HG03558 (cell line): ENCODE measurements around the gene EFCAB6.

Source experiments
- ATAC-seq: cut with Tn5 transposase; IDR thresholded peaks from one replicate; pipeline ENCODE4 v1.9.1; 2021; ENCODE audit warnings: moderate number of reproducible peaks; ENCODE audit not compliant: unreplicated experiment; ENCODE audit errors: extremely low read depth

EFCAB6 gene

DNA sequence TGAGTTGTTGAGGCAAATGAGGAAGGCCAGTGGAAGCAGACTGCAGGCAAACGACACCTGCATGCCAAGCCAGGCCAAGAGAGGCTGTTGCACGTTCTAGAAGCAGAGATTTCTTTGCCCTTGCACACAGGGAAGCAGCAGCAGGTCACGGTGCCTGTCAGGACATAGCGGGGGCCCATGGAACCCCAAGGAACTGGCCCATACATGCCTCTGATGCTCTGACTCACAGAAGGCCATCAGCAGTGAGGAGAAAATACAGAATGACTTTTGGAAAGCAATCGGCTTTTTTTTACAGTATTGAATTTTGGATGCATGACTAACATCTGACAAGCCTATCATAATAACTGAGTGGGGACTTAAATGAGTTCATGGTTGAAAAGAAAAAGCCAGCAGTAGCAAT lies 276.4 kb downstream of the EFCAB6 start:
- ATAC-seq = no peak

DNA sequence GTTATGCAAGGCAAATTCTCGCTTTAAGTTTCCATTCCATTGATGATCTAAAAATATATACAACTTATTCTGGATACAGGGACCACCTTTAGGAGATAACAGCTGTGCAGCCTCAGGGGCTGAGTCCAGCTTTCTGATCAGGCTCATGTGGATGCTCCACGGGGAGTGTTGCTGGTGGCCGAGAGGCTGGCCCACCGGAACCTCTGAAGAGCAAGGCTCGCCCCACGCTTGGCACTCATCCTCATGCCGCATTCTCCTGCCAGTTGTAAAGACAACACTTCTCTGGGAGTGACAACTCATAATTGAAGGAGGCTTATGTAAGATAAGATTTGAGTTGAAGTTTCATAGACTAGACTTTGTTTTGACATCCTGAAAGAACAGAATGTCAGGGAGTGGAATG lies 276.8 kb downstream of the EFCAB6 start:
- no peak for ATAC-seq

DNA sequence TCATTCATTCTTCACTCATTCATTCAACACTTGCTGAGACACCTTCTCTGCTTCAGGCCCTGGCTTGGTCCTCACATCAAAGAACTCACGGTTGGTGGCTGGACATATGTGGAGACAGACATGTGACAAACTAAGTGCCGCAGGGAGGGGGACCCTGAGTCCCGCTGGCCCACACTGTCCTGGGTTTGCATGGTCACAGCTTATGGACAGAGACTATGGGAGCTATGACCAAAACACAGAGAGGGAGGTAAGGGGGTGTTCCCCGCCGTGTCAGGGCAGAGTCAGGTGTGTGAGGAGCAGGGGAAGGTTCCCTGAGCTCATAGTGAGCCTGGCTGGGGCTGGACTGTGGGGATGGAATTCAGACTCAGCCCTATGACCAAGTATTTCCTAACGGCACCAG lies 277.2 kb downstream of the EFCAB6 start:
- ATAC-seq = no peak

DNA sequence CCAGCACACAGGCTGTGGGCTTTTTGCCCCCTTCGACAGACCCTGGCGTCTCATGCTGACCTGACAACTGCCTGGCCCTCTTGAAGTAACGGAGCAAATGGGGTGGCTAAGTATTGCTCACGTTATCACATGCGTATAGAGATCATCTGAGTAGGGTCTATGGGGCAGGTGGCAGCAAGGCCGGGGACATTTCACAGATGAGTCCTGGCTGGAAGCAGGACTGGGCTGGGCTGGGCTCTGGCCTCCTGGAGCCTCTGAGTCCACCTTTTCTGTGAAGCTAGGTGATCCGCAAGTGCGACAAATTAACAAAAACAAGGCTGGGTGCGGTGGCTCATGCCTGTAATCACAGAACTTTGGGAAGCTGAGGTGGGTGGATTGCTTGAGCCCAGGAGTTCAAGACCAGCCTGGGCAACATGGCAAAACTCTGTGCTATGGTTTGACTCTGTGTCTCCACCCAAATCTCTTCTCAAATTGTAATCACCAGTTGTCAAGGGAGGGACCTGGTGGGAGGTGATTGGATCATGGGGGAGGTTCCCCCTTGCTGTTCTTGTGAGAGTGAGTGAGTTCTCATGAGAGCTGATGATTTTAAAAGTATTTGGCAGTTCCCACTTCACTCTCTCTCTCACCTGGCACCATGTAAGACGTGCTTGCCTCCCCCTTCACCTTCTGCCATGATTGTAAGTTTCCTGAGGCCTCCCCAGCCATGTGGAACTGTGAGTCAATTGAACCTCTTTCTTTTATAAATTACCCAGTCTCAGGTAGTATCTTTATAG lies 278.3 kb downstream of the EFCAB6 start:
- ATAC-seq = no peak

DNA sequence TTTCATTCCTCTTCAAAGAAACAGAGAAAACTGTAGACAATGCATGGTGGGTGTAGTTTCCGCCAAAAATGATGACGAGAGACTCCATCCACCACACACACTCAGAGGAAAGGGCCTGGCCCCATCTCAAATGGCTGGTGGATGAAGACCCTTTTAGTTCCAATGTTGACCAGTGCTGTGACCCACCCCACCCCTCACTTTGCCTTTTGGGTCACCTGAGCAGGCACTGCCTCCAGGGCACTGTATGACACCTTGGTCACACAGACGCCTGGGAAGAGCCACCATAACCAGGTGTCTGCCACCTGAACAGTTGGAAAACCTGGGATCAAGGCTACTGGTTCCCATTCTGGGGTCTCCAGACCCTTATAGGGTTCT lies 279.0 kb downstream of the EFCAB6 start:
- no peak for ATAC-seq

DNA sequence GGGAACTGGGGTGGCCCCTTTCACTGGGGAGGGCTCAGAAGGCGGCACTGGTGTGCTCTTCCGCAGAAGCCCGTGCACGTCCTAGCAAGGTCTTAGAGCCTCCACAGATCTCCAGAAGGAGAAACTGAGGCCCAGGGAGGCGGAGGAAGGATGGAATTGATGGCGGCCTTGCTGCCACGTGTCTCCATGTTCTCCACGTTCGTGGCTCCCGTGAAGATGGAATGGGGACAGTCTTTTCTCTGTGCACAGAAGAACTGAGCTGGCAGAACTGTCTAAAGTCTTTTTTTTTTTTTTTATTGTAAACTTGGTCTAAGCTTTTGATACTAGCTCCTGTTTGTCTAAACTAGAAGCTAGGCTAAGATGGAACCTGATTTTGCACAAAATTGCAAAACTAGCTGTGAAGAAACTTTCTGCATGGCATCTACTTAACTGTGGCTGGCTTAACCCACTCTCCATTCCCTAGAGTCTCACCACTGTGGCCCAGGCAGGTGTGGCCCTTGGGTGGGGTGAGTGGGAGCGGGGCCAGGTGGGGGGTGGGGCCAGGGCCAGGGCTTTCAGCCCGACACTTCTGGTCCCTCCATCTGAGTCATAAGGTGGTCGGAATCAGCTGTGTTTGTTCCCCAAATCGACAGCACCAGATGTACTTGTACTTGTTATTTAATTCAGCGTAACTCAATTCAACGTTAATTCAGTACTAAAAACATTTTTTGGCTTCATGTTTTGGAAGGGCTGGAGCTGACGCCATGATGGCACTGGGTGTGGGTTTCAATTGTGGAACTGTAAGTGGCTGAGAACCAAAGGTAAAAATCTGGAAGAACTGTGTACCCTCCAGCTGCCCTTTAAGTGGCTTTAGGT lies 279.6 kb downstream of the EFCAB6 start:
- no peak for ATAC-seq

DNA sequence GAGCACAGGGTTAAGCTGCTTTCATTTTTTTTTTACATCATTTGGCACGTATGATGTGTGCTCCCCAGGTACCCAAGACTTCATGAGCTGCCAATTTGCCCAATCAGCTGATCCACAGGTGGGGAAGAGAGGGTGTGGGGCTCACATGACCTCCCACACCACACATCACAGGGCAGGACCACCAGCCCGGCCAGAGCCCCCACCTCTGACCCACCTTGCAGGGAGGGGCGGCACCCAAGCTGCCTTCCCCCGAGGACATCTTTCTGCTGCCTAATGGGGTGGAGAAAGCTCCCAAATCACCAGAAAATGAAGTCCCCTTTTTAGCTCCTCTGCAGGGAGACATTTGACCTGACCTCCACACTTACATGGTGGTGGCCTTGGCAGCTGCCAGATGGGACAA lies 280.5 kb downstream of the EFCAB6 start:
- no peak for ATAC-seq

DNA sequence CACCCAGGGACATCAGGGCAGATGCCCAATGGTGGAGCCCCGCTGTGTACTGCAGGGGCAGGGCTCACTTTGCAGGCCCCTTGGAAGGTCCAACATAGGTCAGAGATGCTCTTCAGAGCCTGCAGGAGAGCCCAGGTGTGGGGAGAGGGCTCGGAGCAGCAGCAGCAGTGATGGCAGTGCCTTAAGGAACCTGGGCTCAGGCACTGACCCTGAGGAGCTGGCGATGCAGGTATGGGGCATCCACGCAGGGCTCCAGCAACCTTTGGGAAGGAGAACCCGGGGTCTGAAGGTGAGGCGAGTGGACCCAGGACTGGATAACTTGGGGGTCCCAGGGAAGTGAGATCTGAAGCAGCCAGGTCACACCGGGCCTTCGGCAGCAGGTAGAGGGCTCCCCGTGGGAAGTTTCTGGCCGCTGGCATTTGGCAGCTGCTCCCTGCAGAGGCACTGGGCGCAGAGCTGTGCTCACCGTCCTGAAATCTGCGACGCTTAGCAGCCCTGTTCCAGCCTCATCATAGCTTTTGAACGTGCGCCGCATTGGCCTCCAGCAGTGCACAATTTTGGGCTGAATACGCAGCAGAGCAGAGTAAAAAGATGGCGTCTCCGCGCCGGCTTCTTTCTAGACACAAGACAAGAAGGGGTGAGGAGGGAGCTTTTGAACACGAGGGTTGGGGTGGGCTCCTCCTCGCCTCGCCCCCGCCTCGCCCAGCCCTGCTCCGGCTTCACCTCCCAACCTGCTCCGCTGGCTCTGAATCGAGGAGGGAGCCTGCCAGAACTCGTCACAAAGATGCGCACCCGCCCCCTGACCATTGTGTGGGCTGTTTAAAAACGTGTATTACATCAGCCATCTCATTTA lies 281.5 kb downstream of the EFCAB6 start:
- ATAC-seq = no peak

DNA sequence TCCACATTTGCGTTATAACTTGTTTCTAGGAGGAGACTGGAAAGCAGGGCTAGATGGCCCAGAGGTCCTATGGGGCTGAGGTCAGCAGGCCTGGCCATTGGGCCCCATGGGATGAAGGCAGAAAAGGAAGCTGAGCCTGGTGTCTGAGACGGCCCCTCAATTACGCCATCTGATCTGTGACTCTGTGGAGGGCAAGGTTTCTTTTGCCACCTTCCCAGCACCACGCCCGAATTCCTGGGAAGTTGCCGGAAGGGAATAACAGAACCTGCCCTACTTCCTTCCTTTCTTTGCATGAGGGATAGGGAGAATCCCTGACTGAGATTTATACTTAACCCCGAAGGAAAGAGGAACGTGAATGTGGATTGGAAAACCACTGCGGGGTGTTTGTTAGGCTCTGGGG lies 282.2 kb downstream of the EFCAB6 start:
- ATAC-seq = no peak

DNA sequence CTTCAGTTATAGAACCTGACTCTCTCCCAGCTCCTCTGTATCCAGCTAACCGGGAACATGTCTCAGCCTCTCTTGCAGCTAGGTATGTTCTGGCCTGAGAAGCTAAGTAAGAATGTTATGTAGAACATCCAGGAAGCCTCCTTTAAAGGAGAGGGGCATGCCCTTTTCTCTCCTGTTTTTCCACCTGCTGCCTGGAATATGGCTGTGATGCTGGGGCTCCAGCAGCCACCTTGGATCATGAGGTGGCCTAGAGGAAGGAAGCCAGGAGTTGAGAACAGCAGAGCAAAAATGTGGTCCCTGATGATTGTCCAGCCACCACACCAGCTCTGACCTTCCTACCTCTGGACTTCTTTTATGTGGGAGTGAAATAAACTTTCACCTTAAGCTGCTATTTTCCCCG lies 282.6 kb downstream of the EFCAB6 start:
- no peak for ATAC-seq

DNA sequence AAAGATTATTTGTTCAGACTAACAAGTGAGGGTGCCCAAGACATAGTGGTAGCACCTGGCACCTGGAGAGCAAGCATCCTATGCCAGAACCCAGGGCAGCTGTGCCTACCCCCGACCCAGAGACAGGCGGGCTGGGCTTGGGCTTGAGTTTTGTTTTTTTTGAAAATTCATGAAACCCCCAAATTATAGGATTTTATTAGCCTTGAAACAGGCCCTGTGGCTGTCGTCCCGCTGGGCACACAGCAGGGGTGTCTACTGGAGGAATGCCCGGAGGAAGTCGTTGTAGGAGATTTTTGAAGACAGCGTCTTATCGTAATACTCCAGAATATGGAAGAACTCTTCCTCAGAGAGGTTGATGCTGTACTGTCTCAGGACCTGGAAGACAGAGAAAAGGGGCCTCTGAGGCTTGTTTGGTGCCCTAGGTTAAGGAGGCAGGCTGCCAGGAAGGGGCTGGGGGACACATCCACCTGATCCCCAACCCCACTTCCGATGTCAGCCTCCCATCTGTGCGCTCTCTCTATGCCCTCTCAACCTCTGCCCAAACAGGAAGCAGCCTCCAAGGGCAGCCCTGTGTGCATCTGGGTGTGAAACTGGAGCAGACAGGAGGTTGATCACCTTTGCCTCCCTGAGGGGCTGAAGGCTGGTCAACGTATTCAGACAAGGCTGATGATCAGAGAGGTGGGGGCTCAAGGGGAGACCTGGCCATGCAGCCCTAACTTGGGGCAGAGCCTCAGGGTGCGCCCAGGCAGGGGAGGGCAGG lies 283.3 kb downstream of the EFCAB6 start:
- ATAC-seq = no peak

DNA sequence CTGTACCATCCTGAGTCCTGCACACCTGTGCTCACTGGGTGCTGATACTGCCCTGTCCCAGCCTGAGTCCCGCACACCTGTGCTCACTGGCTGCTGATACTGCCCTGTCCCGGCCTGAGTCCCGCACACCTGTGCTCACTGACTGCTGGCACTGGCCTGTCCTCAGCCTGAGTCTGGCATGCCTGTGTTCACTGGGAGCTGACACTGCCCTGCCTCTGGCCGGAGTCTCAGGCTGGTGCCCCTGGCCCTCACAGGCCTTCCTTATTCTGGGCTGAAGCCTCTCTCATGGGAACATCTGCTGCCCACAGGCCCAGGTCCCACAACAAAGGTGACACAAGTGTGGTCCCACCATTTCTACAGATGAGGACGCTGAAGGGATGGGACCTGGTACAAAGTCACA lies 285.2 kb downstream of the EFCAB6 start:
- no peak for ATAC-seq

DNA sequence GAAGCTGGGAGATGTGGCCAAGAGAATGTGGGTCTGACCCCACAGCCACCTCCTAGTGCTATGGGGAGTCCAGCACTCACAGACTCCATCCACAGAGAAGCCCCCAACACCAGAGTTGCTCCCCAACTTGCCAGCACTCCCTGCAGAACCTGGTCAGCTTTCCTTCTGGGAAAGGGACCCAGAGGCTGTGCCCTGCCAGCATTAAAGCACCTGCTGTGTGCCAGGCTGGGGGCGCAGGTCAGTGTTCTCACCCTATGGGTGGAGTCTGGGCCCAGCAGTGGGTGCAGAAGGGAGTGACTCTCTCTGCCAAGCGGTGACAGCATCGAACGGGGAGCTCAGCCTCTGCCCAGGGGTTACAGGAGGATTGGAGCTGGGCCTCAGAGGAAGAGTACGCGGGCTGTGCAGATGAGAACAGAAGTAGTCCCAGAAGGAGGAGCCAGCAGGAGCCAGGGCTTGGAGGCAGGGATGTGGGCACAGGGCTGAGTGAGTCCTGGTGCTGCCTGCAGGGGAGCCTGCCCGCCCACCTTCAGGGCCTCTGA lies 285.9 kb downstream of the EFCAB6 start:
- no peak for ATAC-seq

DNA sequence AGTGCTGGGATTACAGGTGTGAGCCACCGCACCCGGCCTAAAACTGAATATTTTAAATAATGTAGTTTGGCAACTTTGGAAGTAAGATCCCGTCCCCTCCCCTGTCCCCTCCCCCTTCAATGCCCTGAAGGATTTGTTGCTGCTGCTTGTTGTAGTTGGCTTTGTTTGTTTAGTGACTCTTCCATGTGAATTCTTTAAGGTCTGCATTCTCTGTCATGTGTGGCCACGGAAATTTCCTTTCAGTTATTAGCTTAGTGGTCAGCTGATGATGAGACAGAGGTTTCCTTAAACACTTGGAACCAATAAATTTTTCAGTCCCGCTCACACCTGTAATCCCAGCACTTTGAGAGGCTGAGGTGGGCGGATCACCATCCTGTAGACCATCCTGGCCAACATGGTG lies 290.4 kb downstream of the EFCAB6 start:
- ATAC-seq = no peak

DNA sequence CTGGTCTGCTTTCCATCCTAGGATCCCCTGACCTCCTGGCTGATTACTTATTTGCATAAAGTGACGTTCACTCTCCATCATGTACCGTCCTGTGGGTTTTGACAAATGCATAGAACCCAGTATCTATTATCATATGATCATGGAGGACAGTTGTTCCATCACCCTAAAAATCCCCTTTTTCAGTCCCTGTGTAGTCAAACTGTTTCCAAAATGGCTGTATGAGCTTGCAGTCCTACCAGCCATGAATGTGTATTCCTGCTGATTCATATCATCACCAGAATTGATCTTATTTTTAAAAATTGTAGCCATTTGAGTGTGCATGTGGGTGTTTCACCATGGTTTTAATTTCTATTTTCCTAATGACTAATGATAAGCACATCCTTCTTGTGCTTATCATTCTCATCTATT lies 291.5 kb downstream of the EFCAB6 start:
- no peak for ATAC-seq

DNA sequence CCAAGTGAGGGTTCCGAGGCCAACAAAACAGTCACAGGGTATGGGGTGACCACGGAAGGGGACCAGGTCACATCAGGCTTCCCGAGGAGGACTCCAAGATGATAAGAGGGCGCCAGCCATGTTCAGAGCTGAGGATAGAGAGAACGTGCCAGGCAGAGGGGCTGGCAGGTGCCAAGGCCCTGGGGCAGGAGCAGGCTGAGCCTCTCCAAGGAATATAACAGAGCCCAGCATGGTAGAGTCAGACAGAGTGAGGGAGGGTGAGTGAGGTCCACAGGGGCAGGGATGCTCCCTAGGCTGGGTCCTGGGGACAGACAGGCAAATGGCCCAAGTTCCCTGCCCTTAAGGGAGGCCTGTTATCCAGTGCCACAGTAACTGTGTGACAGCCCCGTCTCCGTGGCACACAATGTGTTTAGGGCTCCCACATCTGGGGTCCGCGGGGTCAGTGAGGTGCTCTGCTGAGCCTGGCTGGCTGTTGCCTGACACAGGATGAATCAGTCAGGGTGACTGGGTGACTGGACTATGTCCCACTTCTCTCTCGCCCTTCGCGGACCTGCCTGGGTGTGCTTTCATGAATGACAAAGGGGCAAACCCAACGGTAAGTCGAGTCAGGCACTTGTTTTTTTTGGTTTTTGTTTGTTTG lies 295.0 kb downstream of the EFCAB6 start:
- no peak for ATAC-seq

DNA sequence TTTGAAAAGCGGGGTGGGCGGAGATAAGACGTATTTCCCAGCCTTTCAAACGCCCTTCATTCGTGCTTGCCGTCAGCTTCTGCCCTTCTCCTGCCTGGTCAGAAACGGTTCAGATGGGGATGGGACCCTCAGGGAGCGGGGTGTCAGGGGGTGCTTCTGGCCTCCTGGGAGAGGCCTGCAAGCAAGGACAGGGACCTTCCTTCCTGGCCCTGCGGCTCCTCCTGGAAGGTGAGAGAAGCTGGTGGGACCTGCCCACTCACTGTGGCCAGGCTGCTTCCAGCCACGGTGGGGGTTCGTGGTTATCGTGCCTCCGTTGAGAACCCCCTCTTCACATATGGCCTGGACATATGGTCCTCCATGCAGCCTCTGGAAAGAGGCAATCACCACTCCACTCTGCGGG lies 295.7 kb downstream of the EFCAB6 start:
- no peak for ATAC-seq

DNA sequence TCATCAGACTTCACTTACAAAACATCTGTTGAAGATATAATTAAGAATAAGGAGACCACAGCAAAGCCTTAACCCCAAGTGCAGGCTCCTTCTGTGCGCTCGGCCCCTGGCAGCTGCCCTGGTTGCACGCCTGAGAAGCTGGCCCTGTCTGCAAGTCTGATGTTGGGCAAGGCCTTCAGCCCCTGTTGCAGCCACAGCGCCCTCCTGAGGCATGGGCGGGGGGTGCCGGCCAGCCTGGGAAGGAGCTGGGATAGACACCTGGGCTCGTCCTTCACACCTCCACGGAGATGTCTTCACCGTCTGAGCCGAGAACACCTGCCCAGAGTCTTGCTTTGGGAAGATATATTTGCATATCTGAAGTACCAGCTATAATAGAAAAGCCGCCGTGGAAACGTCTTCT lies 296.2 kb downstream of the EFCAB6 start:
- no peak for ATAC-seq

DNA sequence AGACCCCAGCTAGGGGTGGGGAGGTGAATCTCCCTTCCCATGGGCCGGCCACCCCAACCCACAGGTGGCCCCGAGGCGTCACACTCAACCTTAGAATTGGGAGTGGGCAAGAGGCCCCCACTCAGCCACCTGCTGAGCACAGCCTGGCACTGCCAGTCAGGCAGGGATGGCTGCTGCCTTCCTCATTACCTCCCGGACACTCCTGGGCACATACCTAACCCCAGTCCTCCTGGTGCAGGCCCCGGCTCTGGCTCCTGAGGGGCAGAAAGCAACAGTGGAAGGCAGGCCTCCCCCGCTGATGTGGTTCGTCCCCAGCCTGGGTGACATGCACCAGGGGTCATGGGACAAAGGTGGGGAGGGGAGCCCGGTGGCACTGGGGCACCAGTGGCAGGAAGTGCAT lies 296.7 kb downstream of the EFCAB6 start:
- no peak for ATAC-seq
